VCaP (cell line): ENCODE results near the gene GSTK1.

Experiments
- H3K27ac ChIP-seq: fragments of 450-650 bp; 2 replicates; pipeline ENCODE4 v1.5.1; 2017
- TF ChIP-seq, protein P1 (sequence below): fragments of 450-650 bp; conservative IDR thresholded peaks from 2 replicates; pipeline ENCODE4 v1.5.1; 2017; ENCODE audit warnings: mild to moderate bottlenecking, moderate library complexity

The GSTK1 gene

DNA sequence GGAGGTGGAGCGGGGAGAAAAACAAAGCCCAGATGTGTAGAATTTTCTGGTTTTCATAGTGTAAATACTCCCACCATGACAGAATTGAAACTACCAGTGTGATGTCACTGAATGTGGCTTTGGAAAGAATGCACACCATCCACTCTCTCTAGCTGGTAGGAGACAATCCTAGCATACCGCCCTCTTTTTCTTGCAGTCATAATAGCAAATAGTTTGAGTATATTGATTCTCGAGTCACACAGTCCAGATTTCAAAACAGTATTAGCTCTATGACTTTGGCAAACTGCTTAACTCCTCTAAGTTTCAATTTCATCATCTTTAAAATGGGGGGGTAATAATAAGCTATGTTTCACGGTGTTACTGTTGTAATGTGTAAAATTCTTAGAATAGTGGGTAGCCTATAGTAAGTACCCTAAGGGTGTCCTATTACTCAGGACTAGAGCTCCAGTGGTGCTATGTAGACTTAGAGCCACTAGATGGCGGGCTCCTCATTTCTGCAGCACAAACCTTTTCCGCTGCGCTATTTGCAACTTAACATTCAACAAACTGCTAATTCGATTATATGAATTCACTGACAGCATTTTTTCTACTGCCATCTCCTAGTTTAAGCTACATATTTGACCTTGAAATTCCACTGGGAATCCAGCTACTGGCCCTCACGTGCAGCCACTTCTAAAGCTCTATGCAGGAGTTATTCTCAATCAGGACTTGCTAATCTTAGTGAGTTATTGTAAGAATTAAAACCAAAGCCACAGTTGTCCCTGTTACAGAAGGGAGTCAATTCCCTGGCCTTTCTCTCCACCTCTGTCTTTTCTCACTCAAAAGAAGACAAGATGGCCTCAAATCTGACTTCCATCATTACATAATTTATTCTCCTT lies 22.7 kb upstream of the GSTK1 start:
- TF ChIP-seq, protein P1, sequence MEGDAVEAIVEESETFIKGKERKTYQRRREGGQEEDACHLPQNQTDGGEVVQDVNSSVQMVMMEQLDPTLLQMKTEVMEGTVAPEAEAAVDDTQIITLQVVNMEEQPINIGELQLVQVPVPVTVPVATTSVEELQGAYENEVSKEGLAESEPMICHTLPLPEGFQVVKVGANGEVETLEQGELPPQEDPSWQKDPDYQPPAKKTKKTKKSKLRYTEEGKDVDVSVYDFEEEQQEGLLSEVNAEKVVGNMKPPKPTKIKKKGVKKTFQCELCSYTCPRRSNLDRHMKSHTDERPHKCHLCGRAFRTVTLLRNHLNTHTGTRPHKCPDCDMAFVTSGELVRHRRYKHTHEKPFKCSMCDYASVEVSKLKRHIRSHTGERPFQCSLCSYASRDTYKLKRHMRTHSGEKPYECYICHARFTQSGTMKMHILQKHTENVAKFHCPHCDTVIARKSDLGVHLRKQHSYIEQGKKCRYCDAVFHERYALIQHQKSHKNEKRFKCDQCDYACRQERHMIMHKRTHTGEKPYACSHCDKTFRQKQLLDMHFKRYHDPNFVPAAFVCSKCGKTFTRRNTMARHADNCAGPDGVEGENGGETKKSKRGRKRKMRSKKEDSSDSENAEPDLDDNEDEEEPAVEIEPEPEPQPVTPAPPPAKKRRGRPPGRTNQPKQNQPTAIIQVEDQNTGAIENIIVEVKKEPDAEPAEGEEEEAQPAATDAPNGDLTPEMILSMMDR: peak; percentile 98
- no peak overlapping the region for H3K27ac ChIP-seq

DNA sequence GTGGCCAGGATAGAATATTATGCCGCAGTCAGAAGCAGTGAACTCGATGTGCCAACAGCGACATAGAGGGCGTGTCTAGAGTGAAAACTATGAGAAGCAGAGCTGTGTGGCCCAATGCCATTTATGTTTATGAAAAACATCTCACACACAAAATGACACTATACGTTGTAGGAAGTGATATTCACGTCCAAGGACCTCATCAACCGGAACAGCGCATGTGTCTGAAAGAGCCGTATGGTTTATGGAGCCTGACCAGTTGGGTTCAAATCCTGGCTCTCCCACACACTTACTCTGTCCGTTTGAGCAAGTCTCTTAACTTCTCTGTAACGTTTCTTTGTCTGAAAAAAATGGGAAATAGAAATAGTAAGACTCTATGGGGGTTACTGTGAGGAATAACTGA lies 20.9 kb upstream of the GSTK1 start:
- peak overlapping the region; percentile 46; the same call in 1 of the 2 replicates for H3K27ac ChIP-seq
- TF ChIP-seq, protein P1: no peak

DNA sequence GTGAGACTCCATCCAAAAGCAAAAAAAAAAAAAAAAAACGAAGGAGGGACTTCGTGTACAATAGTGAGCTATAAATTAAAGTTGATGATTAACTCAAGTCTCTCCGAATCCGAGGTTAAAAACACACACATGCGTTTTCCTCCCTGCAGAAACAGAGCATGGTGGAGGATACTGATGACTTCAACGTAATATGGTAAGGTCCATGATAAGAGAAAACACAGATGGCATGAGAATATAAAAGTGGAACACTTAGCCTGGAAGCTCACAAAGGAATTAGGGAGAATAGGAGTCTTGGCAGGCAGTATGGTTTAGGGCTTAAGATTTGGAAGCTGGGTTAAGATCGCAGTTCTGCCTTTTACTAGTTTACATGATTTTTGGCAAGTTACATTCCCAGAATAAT lies 20.1 kb upstream of the GSTK1 start:
- TF ChIP-seq, protein P1: no peak
- H3K27ac ChIP-seq: peak overlapping the region; percentile 46

DNA sequence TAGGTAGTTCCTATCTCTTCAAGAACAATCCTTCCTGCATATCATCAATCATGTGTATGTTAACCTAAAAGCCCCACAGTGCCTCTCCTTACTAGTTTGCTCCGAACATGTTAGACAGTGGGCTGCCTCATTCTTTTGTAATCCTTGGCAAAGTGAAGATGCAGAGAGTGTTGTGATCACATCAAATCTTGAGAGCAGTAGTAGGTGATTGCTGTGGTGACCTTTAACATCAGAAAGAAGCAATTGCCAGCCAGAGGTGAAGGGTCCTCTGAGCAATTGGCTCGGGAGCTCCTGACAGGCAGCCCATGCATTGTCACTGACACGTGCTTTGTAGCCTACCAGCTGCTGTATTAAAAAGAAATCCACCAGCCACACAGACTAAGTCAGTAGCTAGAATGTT lies 19.6 kb upstream of the GSTK1 start:
- TF ChIP-seq, protein P1: no peak
- peak overlapping the region; percentile 46 for H3K27ac ChIP-seq

DNA sequence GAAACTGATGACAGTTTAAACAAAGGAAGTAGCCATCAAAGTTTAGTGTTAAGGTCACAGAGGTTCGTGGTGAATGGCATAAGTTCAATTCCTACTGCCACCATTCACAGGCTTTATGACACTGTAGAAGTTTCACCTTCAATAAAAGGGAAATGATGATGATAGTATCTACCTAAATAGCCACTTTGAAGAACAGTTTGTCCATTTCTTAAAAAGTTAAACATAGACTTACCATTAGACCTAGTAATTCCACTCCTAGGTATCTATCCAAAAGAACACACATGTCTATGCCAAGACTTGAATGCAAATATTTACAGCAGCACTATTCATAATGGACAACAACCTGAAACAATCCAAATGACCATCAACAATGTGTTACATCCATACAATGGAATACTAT lies 18.9 kb upstream of the GSTK1 start:
- H3K27ac ChIP-seq: peak overlapping the region; percentile 46
- TF ChIP-seq, protein P1: no peak

DNA sequence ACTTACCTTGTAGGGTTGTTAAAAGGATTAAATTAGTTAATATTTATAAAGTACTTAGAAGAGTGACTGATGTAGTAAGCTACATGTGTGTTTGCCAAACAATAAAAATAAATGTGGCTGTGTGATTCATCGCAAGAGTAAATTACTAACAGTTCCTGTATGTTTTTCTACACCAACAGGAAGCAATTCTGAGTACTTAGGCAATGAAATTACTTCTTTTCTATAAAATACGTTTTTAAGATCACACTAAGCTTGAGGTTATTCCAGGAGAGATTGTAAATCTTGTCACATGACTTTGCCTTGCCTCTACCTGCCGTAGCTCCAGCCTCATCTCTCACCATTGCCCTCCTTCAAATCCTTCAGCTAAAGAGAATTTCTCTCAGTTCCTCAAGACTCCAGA lies 18.1 kb upstream of the GSTK1 start:
- TF ChIP-seq, protein P1: no peak

DNA sequence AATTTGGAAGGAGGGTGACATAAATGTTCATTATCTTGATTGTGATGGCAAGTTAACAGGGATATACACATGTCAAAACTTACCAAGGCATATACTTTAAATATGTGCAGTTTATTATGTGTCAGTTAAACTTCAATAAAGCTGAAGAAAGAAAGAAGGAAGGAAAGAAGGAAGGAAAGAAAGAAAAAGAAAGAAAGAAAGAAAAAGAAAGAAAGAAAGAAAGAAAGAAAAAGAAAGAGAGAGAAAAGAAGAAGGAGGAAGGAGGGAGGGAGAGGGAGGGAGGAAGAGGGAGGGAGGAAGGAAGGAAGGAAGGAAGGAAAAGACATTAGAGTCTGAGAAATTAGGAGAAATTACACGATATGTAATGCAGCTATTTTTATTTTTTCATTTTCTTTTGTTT lies 15.9 kb upstream of the GSTK1 start:
- TF ChIP-seq, protein P1: no peak

More for the DNA sequence above, 18.1 kb upstream of the GSTK1 start:
- no peak overlapping the region; the same call in 1 of the 2 replicates for H3K27ac ChIP-seq

More for the DNA sequence above, 15.9 kb upstream of the GSTK1 start:
- no peak overlapping the region for H3K27ac ChIP-seq
